HepG2 (cell line): Measurements from ENCODE around the gene STK31. TPM values are rescaled to one million over a fixed set of nuclear protein-coding genes. Genes with fewer than 3 reads are reported as not detected.

Experiments used
- ATAC-seq: fragments of 200-7000 bp; cut with Tn5 transposase; 3 replicates; pipeline ENCODE4 v1.9.1; 2020; ENCODE audit warnings: mild to moderate bottlenecking, moderate library complexity
- BruUV-seq: library from RNA; stranded (reverse); fragments of 400-500 nt; replicated peaks from 2 replicates; lab custom pipeline; 2021; lab: Mats Ljungman, UMichigan
- CTCF ChIA-PET: fragments of 300-600 bp; formaldehyde crosslinking; extraction: SDS; loops from one replicate; lab custom pipeline; 2021; ENCODE audit warnings: low total read pairs, inconsistent platforms, low intra/inter-chr PET ratio; lab: Yijun Ruan, JAX
- POLR2A ChIA-PET: fragments of 350-600 bp; sonication (Branson Sonifier 250); formaldehyde crosslinking; loops from one replicate; lab custom pipeline; 2020; ENCODE audit warnings: antibody characterized with exemption, inconsistent platforms; lab: Yijun Ruan, JAX
- DNase-seq: peaks from one replicate; pipeline ENCODE4 v3.0.0-alpha.2; 2015; ENCODE audit warnings: low spot score
- FAIRE-seq: peaks from 3 replicates; lab custom pipeline; 2011; peaks lifted over from hg19 to GRCh38; lab: Jason Lieb, UNC
- H2AFZ ChIP-seq: one replicate; pipeline ENCODE4 v1.6.1; 2011; ENCODE audit warnings: low read length, inconsistent platforms
- H3K27ac ChIP-seq: fragments of 300-600 bp; 3 replicates; pipeline ENCODE4 v1.8.0; 2011; ENCODE audit warnings: mixed run types, mild to moderate bottlenecking, mixed read lengths, low read length, inconsistent platforms; ENCODE audit not compliant: insufficient read depth; ENCODE audit errors: extremely low read length
- H3K27me3 ChIP-seq, 2 experiments: fragments of 200-600 bp in 1 of 2; 2 replicates in 1 of 2; 3 replicates in 1 of 2; pipeline versions ENCODE4 v1.6.0 to v1.8.0; 2011; ENCODE audit warnings: low read length in 2 of 2, mild to moderate bottlenecking in 2 of 2, moderate library complexity in 2 of 2, inconsistent platforms in 1 of 2; ENCODE audit not compliant: insufficient read depth in 2 of 2, control insufficient read depth in 1 of 2
- H3K36me3 ChIP-seq, 2 experiments: fragments of 200-600 bp in 1 of 2; replicated peaks in 1 of 2; 2 replicates in 1 of 2; 3 replicates in 1 of 2; pipeline versions ENCODE4 v1.5.1 to v1.8.0; 2011; ENCODE audit warnings: low read length in 2 of 2, inconsistent platforms in 1 of 2; ENCODE audit not compliant: insufficient read depth in 2 of 2, control insufficient read depth in 1 of 2
- H3K4me1 ChIP-seq: 2 replicates; pipeline ENCODE4 v1.5.1; 2012; ENCODE audit warnings: low read length, inconsistent platforms; ENCODE audit not compliant: insufficient read depth
- H3K4me2 ChIP-seq: 2 replicates; pipeline ENCODE4 v1.6.0; 2011; ENCODE audit warnings: low read depth, low read length, inconsistent platforms
- H3K4me3 ChIP-seq, 3 experiments: fragments of 200-600 bp in 1 of 3; sonication (generic), shearing (Covaris generic) in 1 of 3; replicated peaks in 1 of 3; 2 replicates each; pipeline ENCODE4 v1.5.1; 2011 to 2016; ENCODE audit warnings: low read length in 3 of 3, inconsistent platforms in 2 of 3, low read depth in 2 of 3, mild to moderate bottlenecking in 2 of 3, control low read depth in 1 of 3, mixed read lengths in 1 of 3; ENCODE audit not compliant: insufficient read depth in 1 of 3
- H3K79me2 ChIP-seq: one replicate; pipeline ENCODE4 v1.6.1; 2011; ENCODE audit warnings: low read length, inconsistent platforms; ENCODE audit not compliant: insufficient read depth
- H3K9ac ChIP-seq: 2 replicates; pipeline ENCODE4 v1.6.0; 2011; ENCODE audit warnings: mild to moderate bottlenecking, low read depth, low read length, inconsistent platforms; ENCODE audit not compliant: insufficient read depth
- H3K9me3 ChIP-seq: 2 replicates; pipeline ENCODE4 v1.5.1; 2012; ENCODE audit warnings: mild to moderate bottlenecking, low read length
- H4K20me1 ChIP-seq: 2 replicates; pipeline ENCODE4 v1.6.0; 2011; ENCODE audit warnings: inconsistent platforms, mild to moderate bottlenecking, low read length, moderate library complexity; ENCODE audit not compliant: insufficient read depth
- CERS6 ChIP-seq: sonication (generic); formaldehyde crosslinking; IDR thresholded peaks from 2 replicates; pipeline ENCODE4 v1.5.0; 2020; ENCODE audit warnings: missing genetic modification reagents
- FOXK1 ChIP-seq: sonication (generic); formaldehyde crosslinking; IDR thresholded peaks from 2 replicates; pipeline ENCODE4 v1.4.0; 2020; ENCODE audit warnings: low read depth, missing genetic modification reagents, borderline replicate concordance
- GZF1 ChIP-seq: sonication (generic); formaldehyde crosslinking; IDR thresholded peaks from 2 replicates; pipeline ENCODE4 v1.5.1; 2020; ENCODE audit warnings: mild to moderate bottlenecking, missing genetic modification reagents
- MIXL1 ChIP-seq: IDR thresholded peaks from 2 replicates; pipeline ENCODE4 v1.6.1; 2016
- NFAT5 ChIP-seq: sonication (generic); formaldehyde crosslinking; IDR thresholded peaks from 2 replicates; pipeline ENCODE4 v1.4.0; 2020; ENCODE audit warnings: missing genetic modification reagents
- SIN3B ChIP-seq: fragments of 150-350 bp; IDR thresholded peaks from 2 replicates; pipeline ENCODE4 v1.6.1; 2014; ENCODE audit warnings: low read length
- SIX4 ChIP-seq: sonication (generic); formaldehyde crosslinking; IDR thresholded peaks from 2 replicates; pipeline ENCODE4 v1.4.0; 2020; ENCODE audit warnings: missing genetic modification reagents
- ZFP62 ChIP-seq: sonication (generic); formaldehyde crosslinking; IDR thresholded peaks from 2 replicates; pipeline ENCODE4 v1.4.0; 2020; ENCODE audit warnings: missing genetic modification reagents
- ZFP82 ChIP-seq: sonication (generic); formaldehyde crosslinking; IDR thresholded peaks from 2 replicates; pipeline ENCODE4 v1.5.1; 2020; ENCODE audit warnings: mild to moderate bottlenecking, missing genetic modification reagents, borderline replicate concordance
- ZKSCAN1 ChIP-seq: fragments of 150-350 bp; IDR thresholded peaks from 2 replicates; pipeline ENCODE4 v1.6.1; 2014; ENCODE audit warnings: low read length
- ZNF101 ChIP-seq: sonication (generic); formaldehyde crosslinking; IDR thresholded peaks from 2 replicates; pipeline ENCODE4 v1.4.0; 2020; ENCODE audit warnings: mild to moderate bottlenecking, low read depth, missing genetic modification reagents, borderline replicate concordance
- ZNF136 ChIP-seq: sonication (generic); formaldehyde crosslinking; IDR thresholded peaks from 2 replicates; pipeline ENCODE4 v1.8.1; 2022; ENCODE audit warnings: low read depth, mild to moderate bottlenecking, moderate library complexity, missing genetic modification reagents
- ZNF263 ChIP-seq: sonication (generic); formaldehyde crosslinking; IDR thresholded peaks from 2 replicates; pipeline ENCODE4 v1.4.0; 2020; ENCODE audit warnings: missing genetic modification reagents
- ZNF329 ChIP-seq: sonication (generic); formaldehyde crosslinking; IDR thresholded peaks from 2 replicates; pipeline ENCODE4 v1.9.0; 2021; ENCODE audit warnings: low read depth, mild to moderate bottlenecking, missing genetic modification reagents
- ZNF737 ChIP-seq: sonication (generic); formaldehyde crosslinking; IDR thresholded peaks from 2 replicates; pipeline ENCODE4 v1.5.0; 2020; ENCODE audit warnings: missing genetic modification reagents, mild to moderate bottlenecking, borderline replicate concordance
- ZNF775 ChIP-seq: sonication (generic); formaldehyde crosslinking; IDR thresholded peaks from 2 replicates; pipeline ENCODE4 v1.4.0; 2020; ENCODE audit warnings: missing genetic modification reagents, mild to moderate bottlenecking, moderate library complexity, borderline replicate concordance
- ZSCAN22 ChIP-seq: sonication (generic); formaldehyde crosslinking; IDR thresholded peaks from 2 replicates; pipeline ENCODE4 v1.4.0; 2020; ENCODE audit warnings: mild to moderate bottlenecking, missing genetic modification reagents
- WGBS: methylation state at CpG from one replicate; pipeline ENCODE4 v1.1.6; 2017; ENCODE audit warnings: low lambda C conversion rate; 5-methylcytosine and 5-hydroxymethylcytosine counted together
- in situ Hi-C: cut with HindIII; loops from 2 replicates; pipeline ENCODE4 v1.10.0; 2017; ENCODE audit warnings: low pct_unique_long_range_greater_than_20kb; ENCODE audit not compliant: extremely low pct_ligation_motif_present
- intact Hi-C: fragments of 100-400 bp; cut with micrococcal nuclease; formaldehyde crosslinking; loops from one replicate; pipeline ENCODE4 v1.10.0; 2022; ENCODE audit not compliant: unreplicated experiment
- polyA plus RNA-seq, 8 experiments: library from polyadenylated mRNA; depleted of rRNA in 3 of 8; stranded (reverse) in 7 of 8; unstranded in 1 of 8; fragments of >200 nt; fragmentation: Illumina TruSeq in 4 of 8; extraction: Trizol in 4 of 8; gene quantifications; 2 replicates each; pipeline versions ENCODE4 v1.2.1 to v1.2.3, GENCODE V29; 2011 to 2016; ENCODE audit warnings: low read depth in 4 of 8, missing spikeins in 1 of 8, mixed read lengths in 1 of 8; ENCODE audit not compliant: insufficient read depth in 1 of 8
- total RNA-seq, 5 experiments: library from RNA; depleted of rRNA; stranded (reverse); fragments of >200 nt; fragmentation: Illumina TruSeq; extraction: Trizol; gene quantifications; 2 replicates each; pipeline ENCODE4 v1.2.3, GENCODE V29; 2016; ENCODE audit warnings: low read depth in 1 of 5
- TF ChIP-seq, protein P1 (sequence below): sonication (generic); formaldehyde crosslinking; IDR thresholded peaks from 2 replicates; pipeline ENCODE4 v1.8.0; 2022; ENCODE audit warnings: missing genetic modification reagents, low read depth, mild to moderate bottlenecking, borderline replicate concordance

The STK31 gene
- total and polyA plus RNA-seq, 2 of the 13 experiments (the other 11 are each of a cell fraction or from before 2014, with no cell fraction given) = not detected

DNA sequence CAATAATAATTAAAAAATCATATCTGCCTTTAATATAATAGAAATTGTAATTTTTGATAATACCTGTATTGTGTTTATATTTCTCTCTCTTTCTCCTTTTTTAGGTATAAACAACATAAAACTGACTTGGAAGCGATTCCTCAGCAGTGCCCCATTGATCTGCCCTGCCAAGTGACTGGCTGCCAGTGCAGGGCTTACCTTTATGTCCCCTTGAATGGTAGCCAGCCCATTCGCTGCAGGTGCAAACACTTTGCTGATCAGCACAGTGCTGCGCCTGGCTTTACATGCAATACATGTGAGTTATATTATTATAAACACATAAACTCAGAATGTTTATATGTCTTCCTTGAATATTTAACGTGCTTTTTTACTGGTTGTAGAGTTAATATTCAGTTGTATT lies 20.9 kb upstream of the STK31 start:
- no peaks in the 10 kb centered on the region for H3K79me2 ChIP-seq
- ChIA-PET CTCF (no interaction called here), POLR2A (no interaction called here)
- ATAC-seq (no peak), FAIRE-seq (no peak), DNase-seq (no peak)
- H3K4me2 ChIP-seq = no peak overlapping the region
- H3K27me3 ChIP-seq = no peaks in the 10 kb centered on the region
- no peaks in the 10 kb centered on the region for H4K20me1 ChIP-seq
- no peak overlapping the region for H3K4me3 ChIP-seq
- in situ Hi-C loops = no loop called here
- intact Hi-C loops = no loop called here
- H3K4me1 ChIP-seq = no peaks in the 10 kb centered on the region
- H3K36me3 ChIP-seq = no peaks in the 10 kb centered on the region
- H3K9ac ChIP-seq = no peak overlapping the region
- no peak overlapping the region for H2AFZ ChIP-seq
- WGBS = 37% methylated on average over 4 of the region's 4 CpGs
- no peak overlapping the region for H3K27ac ChIP-seq
- no TSS peak for BruUV-seq
- TF ChIP-seq FOXK1 (CRISPR knock-in tag) (no peak), MIXL1 (CRISPR knock-in tag) (no peak), ZNF101 (CRISPR knock-in tag) (no peak), ZSCAN22 (CRISPR knock-in tag) (no peak), CERS6 (no peak), SIN3B (no peak), ZNF263 (CRISPR knock-in tag) (no peak), NFAT5 (CRISPR knock-in tag) (no peak), ZFP62 (no peak), GZF1 (no peak), ZNF737 (no peak), ZNF136 (CRISPR knock-in tag) (no peak), SIX4 (CRISPR knock-in tag) (no peak), ZNF329 (CRISPR knock-in tag) (no peak), ZNF775 (CRISPR knock-in tag) (no peak), ZKSCAN1 (no peak), ZFP82 (no peak)
- TF ChIP-seq, protein P1, sequence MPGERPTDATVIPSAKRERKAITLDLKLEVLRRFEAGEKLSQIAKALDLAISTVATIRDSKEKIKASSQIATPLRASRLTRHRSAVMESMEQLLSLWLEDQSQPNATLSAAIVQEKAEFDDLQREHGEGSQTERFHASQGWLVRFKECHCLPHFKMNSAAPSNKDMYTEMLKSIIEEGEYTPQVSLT = no peak
- no peaks in the 10 kb centered on the region for H3K9me3 ChIP-seq
